GM19351 (cell line): ENCODE results near the gene CNST.

Experiments
- ATAC-seq: cut with Tn5 transposase; IDR thresholded peaks from one replicate; pipeline ENCODE4 v1.9.1; 2021; ENCODE audit warnings: mild to moderate bottlenecking, moderate library complexity; ENCODE audit not compliant: unreplicated experiment

The CNST gene, protein sequence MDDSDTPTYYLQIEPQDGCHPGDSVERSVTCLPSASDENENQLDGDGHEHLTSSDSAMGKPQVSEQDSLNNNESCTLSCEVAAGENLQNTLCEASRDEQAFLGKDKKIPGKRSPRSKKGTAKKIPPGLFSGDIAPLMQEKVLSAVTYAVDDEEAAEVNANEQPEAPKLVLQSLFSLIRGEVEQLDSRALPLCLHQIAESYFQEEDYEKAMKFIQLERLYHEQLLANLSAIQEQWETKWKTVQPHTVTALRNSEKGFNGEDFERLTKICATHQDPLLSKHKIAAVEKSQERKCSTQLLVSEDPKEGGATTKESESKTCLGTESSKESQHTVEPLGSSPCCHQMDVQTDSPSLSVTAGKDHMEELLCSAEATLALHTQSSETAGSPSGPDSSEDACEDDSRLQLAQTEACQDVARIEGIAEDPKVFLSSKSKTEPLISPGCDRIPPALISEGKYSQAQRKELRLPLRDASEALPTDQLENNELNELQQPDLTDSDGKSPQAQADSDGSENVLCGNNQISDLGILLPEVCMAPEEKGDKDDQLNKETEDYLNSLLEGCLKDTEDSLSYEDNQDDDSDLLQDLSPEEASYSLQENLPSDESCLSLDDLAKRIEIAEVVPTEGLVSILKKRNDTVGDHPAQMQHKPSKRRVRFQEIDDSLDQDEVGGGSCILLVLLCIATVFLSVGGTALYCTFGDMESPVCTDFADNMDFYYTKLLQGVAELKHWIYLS

GRCh38 chr1:246566128-246566812 is at the start of gene CNST, which contains the start of gene TFB2M:
Gene CNST (plus strand): TSS chr1:246566456. CDS start chr1:246591563, 25,107 bp downstream.
Gene TFB2M (minus strand): TSS chr1:246566261. CDS start chr1:246566138, 123 bp downstream.
- ATAC-seq, result peak; percentile 86

DNA sequence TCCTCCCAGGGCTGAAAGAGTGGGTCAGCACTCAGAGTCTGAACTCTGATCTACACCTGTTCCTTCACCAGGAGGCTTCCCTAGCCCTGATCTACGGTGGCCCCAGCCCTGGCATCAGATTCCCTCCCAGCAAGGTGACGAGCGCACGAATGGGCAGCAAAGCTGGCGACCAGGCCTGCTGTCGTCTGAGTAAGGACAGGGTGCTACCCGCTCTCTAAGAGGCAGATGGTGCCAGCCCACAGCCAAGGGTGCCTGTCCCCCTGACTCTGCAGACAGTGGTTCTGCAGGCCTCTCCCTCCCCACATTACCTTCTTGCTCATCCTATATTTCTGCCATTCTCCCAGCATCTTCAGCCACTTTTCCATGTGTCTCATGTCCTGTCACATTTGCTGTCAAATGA is 48.9 kb upstream of the CNST start:
- no peak for ATAC-seq

DNA sequence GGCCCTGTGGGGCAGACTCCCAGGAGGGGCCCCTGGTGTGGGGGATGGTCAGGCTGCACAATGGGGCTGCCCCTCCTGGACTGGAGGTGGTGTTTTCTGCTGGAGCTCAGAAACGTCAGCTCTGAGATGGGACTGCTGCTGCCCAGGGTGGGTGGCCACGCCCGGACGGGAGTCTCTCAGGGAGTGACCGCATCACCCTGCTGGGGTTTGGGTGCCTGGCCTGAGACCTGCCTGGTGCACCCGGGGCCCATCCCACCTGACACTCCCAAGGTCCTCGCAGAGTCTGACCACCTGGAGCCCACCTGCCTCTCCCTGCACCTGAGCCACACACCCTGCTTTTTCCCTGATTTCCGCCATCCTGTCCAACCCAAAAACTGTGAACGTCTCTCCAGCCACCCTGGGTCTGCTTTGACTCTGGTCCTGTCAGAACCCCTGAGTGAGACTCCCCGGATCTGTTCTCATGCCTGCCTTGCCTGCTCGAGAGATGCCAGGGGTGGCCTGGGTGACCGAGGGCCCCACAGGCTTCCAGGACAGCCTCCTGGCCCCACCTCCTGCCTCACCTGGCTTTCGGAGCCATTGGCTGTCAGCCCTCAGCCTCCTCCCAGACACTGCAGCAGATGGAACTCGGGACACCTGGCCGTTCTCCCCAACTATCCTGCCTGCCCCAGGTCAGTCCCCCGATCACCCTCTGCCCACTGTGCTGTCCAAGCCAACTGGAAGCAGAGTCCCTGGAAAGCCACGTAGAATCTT is 47.6 kb upstream of the CNST start:
- ATAC-seq, result no peak

GRCh38 chr1:246519514-246519913 is 46.7 kb upstream of the CNST start:
- no peak for ATAC-seq

- ATAC-seq, result no peak
Observed at GRCh38 chr1:246526380-246526779, 39.9 kb upstream of the CNST start.

GRCh38 chr1:246526915-246527314 is 39.3 kb upstream of the CNST start:
- ATAC-seq, result no peak

- no peak for ATAC-seq
Observed at GRCh38 chr1:246527402-246528088, 38.7 kb upstream of the CNST start.

DNA sequence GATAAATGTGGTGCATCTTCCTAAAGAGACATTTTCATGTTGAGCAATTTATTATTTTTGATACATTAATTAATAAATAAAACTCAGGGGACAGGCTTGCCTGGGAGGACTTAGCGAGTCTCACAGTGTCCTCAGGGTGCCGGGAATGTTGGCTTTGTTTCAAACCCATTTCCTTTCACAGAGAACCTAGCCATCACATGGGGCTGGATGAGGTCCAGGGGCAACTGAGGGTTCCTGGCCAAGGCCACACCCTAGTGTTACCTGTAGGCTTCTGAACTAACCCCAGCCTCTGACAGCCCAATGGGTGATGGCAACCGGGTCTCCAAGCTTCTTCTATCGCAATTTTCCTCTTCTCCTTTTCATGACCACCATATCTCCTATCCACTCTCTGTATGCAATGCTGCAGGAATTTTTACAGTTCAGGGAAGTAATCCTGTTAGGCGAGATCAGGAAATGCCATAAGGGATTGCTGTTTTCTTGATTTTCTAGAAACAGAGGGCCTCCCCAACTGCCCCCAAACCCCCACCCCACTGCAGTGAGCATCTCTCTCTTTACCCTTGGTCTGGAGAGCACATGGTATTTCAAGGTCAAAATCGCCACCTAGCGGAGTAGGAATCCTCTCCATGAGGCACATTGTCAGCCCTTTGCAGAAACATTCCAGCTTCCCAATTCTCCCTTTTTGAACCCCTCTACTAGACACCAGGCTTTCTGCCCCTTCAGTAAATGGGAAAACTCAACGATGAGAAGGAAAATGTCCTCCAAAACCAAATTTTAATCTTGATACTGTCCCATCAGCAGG is 37.1 kb upstream of the CNST start:
- ATAC-seq, result no peak

DNA sequence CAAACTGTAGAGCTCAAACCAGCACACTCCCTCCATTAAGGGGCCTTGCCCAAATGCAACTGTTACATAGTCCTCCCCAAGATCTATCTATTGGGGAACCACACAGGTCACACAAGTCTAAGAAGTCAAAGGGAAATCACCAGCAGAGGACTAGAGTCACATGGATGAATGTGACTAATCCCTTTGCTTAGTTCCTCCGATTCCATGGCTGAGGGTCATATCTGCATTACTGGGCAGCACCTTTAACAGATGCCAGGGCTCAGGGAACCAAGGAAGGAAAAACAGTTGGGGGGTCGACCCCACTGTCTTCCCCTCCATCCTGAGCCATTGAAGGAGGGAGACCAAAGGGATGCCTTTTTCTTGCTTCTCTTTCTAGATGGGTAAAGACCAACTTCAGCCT is 35.8 kb upstream of the CNST start:
- no peak for ATAC-seq

DNA sequence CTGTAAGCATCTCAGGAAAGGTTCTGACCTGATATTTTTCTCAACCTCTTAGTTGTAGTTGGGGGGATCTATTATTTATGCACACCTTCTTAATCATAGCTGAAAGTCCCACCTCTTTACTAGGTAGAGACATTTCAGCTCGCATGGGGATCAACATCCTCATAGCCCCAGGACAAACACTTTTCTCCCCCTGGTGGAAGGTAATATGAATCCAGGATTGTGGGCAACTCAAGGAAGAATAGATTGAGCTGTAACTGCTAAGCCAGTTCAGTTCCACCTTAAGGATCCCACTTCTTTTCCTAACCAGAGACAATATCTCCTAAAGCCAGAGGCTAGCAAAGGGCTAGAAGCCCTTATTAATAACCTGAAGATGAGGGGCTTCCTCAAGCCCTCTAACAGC is 33.7 kb upstream of the CNST start:
- no peak for ATAC-seq

DNA sequence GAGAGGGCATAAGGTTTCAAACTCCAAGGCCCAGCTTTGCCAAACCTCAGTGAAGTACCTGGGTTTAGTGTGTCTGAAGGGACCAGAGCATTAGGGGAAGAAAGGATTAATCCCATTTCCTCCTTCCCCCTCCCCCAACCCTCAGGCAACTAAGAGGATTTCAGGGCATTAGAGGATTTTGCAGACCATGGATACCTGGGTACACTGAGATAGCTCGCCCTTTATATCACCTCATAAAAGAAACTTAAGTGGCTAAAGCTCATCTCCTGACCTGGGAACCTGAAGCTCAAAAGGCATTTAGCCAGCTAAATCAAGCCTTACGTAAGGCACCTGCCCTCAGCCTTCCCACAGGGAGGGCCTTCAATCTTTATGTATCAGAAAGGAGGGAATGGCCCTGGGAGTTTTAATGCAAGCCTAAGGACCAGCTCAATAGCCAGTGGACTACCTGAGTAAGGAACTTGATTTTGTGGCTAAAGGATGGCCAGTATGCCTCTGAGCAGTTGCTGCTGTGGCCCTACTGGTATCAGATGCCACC is 32.8 kb upstream of the CNST start:
- no peak for ATAC-seq

GRCh38 chr1:246534114-246534513 is 32.1 kb upstream of the CNST start:
- ATAC-seq, result no peak

GRCh38 chr1:246537441-246537840 is 28.8 kb upstream of the CNST start:
- ATAC-seq, result no peak

DNA sequence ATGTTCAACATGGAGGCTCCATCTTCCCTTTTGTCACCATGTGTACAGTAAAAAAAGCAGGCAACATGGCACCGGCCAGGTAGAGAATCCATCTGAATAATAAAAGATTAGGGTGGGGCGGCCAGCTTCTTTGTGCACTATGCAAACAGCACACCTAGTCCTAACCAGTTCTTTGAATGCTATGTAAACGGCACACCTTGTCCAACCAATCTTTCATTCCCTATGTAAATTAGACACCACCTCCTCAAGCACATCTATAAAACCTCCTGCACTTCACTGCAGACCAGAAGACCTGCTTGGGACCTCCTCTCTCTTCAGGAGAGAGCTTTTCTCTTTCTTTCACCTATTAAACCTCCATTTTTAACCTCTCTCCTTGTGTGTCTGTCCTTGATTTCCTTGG is 28.4 kb upstream of the CNST start:
- no peak for ATAC-seq

DNA sequence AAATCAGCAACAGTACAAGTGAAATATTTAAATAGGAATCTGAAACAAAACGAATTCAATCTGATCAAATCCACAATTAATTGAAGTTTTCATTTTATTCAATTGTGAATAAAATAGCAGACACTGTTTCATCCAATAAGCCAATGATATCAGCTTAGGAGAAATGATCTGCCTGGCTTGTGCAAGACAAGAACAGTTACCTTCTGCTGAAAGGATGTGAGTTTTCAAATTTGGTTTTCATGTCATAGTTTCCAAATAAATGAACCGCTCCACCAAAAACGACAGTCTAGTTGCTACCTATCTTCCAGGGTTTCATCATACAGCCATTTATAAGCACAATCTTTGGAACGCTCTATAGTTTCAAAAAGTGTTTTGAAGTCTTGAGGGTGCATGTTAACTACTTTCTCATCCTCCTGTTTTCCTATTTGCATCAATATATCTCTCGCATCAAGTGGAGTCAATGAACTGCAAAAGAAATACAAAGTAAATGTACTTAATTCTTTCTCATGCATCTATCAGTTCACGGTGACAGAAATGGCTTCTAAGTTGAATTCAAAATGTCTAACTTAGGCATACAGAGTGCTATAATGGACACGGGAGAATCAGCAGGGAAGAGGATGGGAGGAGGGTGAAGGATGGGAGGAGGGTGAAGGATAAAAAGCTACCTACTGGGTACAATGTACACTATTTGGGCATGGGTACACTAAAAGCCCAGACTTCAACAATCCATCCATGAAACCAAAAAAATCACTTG is 25.3 kb upstream of the CNST start:
- no peak for ATAC-seq

GRCh38 chr1:246544001-246544400 is 22.3 kb upstream of the CNST start:
- ATAC-seq, result no peak

DNA sequence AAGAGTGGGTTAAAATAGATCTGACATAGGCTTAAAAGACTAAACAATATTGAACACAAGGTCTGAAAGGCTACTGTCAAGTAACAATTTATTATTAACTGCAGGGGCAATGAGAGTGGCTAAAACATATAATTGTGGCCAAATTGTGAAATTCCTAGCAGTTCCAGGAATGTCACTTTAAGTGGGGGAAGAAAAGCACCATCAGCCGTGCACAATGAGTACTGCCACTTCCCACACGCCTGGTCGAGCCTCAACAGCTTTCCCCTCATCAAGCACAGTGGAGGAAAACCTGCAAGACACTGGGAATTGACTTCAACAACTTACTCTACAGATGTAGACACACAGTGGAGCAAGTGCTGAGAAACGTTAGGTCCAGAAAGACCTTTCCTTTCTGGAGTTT is 16.6 kb upstream of the CNST start:
- ATAC-seq, result no peak

DNA sequence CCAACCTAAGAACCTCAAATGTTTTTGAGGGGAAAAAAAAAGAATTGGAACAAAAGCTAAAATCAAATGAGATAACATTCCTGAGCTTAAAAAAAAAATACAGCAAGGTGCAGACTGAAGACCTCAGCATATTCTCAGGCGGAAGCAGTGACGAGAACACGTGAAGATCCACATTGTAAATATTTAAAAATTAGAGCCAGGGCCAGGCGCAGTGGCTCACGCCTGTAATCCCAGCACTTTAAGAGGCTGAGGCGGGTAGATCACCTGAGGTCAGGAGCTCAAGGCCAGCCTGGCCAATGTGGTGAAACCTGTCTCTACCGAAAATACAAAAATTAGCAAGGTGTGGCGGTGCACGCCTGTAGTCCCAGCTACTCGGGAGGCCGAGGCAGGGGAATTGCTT is 15.9 kb upstream of the CNST start:
- no peak for ATAC-seq

DNA sequence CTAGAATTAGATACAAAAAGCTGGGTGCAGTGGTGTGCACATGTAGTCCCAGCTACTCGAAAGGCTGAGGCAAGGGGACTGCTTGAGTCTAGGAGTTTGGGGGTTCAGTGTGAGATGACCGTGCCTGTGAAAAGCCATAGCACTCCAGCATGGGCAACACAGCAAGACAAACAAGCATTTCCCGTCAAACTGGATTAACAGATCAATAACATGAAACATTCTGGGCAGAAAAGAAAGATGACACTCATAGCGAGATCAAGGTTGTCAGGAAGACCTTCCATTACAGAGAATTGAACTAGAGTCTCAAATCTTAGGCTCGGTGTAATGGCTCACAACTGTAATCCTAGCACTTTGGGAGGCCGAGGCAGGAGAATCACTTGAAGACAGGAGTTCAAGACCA is 14.1 kb upstream of the CNST start:
- ATAC-seq, result no peak
